Measurements from ENCODE around the gene IDI1.

IDI1 gene

DNA sequence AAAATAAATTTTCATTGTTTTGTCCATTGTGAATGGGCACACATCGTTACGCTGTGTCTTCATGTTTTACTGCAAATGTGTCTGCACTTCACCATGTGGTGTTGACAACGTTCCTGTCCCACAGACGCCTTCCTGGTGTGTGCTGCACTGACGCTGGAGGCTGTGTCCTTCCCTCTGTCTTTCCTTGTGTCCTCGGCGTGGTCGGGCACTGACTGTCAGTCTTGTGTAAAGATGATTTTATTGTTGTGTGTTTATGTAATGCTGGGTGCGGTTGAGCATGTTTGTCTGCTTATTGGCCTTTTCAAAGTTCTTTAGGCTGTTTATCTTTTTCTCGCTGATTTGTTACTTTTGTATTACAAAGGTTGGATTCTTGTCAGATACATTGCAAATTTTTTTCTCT lies 41.3 kb downstream of the IDI1 start (continued):
- TF ChIP-seq, protein P1, sequence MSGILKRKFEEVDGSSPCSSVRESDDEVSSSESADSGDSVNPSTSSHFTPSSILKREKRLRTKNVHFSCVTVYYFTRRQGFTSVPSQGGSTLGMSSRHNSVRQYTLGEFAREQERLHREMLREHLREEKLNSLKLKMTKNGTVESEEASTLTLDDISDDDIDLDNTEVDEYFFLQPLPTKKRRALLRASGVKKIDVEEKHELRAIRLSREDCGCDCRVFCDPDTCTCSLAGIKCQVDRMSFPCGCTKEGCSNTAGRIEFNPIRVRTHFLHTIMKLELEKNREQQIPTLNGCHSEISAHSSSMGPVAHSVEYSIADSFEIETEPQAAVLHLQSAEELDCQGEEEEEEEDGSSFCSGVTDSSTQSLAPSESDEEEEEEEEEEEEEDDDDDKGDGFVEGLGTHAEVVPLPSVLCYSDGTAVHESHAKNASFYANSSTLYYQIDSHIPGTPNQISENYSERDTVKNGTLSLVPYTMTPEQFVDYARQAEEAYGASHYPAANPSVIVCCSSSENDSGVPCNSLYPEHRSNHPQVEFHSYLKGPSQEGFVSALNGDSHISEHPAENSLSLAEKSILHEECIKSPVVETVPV (CRISPR knock-in tag; IDR thresholded peaks at IDR 0.05): no peak
- TF ChIP-seq GLIS3 (CRISPR knock-in tag; IDR thresholded peaks at IDR 0.05) (no peak), ZFP3 (CRISPR knock-in tag; IDR thresholded peaks at IDR 0.05) (no peak), TOX (CRISPR knock-in tag; IDR thresholded peaks at IDR 0.05; ENCODE audit: borderline replicate concordance) (no peak), PPARA (CRISPR knock-in tag; IDR thresholded peaks at IDR 0.05; ENCODE audit: borderline replicate concordance) (no peak), ZNF8 (CRISPR knock-in tag; IDR thresholded peaks at IDR 0.05) (no peak), SNAI2 (CRISPR knock-in tag; IDR thresholded peaks at IDR 0.05) (no peak), BACH2 (CRISPR knock-in tag; IDR thresholded peaks at IDR 0.05; ENCODE audit: borderline replicate concordance) (no peak), CSDC2 (CRISPR knock-in tag; IDR thresholded peaks at IDR 0.05) (no peak), TCF4 (CRISPR knock-in tag; IDR thresholded peaks at IDR 0.05; ENCODE audit: borderline replicate concordance) (no peak)

DNA sequence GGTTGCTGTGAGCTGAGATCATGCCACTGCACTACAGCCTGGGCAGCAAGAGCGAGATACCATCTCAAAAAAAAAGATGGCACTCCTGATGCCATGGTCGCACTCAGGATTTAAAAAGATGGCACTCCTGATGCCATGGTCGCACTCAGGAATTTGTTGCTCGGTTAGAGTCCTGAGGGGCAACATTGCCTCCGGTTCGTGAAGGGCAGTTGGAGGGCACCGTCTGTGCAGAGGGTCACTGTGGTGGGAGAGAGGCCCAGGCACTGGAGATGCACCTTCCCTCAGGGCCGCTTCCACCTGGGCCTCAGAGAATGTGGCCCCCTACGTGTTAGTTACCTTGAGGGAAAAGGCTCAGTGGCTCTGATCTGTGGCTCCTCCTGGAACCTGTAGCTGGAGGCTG lies 42.3 kb downstream of the IDI1 start:
- TF ChIP-seq CSDC2 (CRISPR knock-in tag; IDR thresholded peaks at IDR 0.05) (no peak), ISL1 (CRISPR knock-in tag; IDR thresholded peaks at IDR 0.05) (no peak), BACH2 (CRISPR knock-in tag; IDR thresholded peaks at IDR 0.05; ENCODE audit: borderline replicate concordance) (no peak), OSR1 (CRISPR knock-in tag; IDR thresholded peaks at IDR 0.05) (no peak), ZNF8 (CRISPR knock-in tag; IDR thresholded peaks at IDR 0.05) (no peak), ESRRG (CRISPR knock-in tag; IDR thresholded peaks at IDR 0.05) (no peak), ZC3H10 (CRISPR knock-in tag; IDR thresholded peaks at IDR 0.05) (no peak), ZNF70 (CRISPR knock-in tag; IDR thresholded peaks at IDR 0.05) (no peak), ARNTL (CRISPR knock-in tag; IDR thresholded peaks at IDR 0.05; ENCODE audit: borderline replicate concordance, low read depth) (no peak), ZFP3 (CRISPR knock-in tag; IDR thresholded peaks at IDR 0.05) (no peak), TOX (CRISPR knock-in tag; IDR thresholded peaks at IDR 0.05; ENCODE audit: borderline replicate concordance) (no peak), PPARA (CRISPR knock-in tag; IDR thresholded peaks at IDR 0.05; ENCODE audit: borderline replicate concordance) (no peak), GLIS3 (CRISPR knock-in tag; IDR thresholded peaks at IDR 0.05) (no peak), SNAI2 (CRISPR knock-in tag; IDR thresholded peaks at IDR 0.05) (no peak), RARB (CRISPR knock-in tag; IDR thresholded peaks at IDR 0.05) (no peak), ZFP30 (CRISPR knock-in tag; IDR thresholded peaks at IDR 0.05) (no peak)
- TF ChIP-seq, protein P2, sequence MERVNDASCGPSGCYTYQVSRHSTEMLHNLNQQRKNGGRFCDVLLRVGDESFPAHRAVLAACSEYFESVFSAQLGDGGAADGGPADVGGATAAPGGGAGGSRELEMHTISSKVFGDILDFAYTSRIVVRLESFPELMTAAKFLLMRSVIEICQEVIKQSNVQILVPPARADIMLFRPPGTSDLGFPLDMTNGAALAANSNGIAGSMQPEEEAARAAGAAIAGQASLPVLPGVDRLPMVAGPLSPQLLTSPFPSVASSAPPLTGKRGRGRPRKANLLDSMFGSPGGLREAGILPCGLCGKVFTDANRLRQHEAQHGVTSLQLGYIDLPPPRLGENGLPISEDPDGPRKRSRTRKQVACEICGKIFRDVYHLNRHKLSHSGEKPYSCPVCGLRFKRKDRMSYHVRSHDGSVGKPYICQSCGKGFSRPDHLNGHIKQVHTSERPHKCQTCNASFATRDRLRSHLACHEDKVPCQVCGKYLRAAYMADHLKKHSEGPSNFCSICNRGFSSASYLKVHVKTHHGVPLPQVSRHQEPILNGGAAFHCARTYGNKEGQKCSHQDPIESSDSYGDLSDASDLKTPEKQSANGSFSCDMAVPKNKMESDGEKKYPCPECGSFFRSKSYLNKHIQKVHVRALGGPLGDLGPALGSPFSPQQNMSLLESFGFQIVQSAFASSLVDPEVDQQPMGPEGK (CRISPR knock-in tag; IDR thresholded peaks at IDR 0.05; ENCODE audit: borderline replicate concordance): no peak
- TF ChIP-seq, protein P3, sequence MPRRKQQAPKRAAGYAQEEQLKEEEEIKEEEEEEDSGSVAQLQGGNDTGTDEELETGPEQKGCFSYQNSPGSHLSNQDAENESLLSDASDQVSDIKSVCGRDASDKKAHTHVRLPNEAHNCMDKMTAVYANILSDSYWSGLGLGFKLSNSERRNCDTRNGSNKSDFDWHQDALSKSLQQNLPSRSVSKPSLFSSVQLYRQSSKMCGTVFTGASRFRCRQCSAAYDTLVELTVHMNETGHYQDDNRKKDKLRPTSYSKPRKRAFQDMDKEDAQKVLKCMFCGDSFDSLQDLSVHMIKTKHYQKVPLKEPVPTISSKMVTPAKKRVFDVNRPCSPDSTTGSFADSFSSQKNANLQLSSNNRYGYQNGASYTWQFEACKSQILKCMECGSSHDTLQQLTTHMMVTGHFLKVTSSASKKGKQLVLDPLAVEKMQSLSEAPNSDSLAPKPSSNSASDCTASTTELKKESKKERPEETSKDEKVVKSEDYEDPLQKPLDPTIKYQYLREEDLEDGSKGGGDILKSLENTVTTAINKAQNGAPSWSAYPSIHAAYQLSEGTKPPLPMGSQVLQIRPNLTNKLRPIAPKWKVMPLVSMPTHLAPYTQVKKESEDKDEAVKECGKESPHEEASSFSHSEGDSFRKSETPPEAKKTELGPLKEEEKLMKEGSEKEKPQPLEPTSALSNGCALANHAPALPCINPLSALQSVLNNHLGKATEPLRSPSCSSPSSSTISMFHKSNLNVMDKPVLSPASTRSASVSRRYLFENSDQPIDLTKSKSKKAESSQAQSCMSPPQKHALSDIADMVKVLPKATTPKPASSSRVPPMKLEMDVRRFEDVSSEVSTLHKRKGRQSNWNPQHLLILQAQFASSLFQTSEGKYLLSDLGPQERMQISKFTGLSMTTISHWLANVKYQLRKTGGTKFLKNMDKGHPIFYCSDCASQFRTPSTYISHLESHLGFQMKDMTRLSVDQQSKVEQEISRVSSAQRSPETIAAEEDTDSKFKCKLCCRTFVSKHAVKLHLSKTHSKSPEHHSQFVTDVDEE (CRISPR knock-in tag; IDR thresholded peaks at IDR 0.05): no peak
- TF ChIP-seq, protein P1 (CRISPR knock-in tag; IDR thresholded peaks at IDR 0.05): no peak
- TF ChIP-seq, protein P4, sequence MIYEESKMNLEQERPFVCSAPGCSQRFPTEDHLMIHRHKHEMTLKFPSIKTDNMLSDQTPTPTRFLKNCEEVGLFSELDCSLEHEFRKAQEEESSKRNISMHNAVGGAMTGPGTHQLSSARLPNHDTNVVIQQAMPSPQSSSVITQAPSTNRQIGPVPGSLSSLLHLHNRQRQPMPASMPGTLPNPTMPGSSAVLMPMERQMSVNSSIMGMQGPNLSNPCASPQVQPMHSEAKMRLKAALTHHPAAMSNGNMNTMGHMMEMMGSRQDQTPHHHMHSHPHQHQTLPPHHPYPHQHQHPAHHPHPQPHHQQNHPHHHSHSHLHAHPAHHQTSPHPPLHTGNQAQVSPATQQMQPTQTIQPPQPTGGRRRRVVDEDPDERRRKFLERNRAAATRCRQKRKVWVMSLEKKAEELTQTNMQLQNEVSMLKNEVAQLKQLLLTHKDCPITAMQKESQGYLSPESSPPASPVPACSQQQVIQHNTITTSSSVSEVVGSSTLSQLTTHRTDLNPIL (CRISPR knock-in tag; IDR thresholded peaks at IDR 0.05; ENCODE audit: low read depth): no peak
- ATAC-seq: no peak

Measured in SK-N-SH treated with all-trans-retinoic acid at 6 μM for 48 hours (cell line).